ENCODE results near the gene CRACDL. TPM values are rescaled to one million over a fixed set of nuclear protein-coding genes. Genes with fewer than 3 reads are reported as not detected.

The CRACDL gene
- total RNA-seq, 1 experiment from 2014 or later = 1.1 TPM

- H3K27me3 Mint-ChIP-seq (ENCODE audit: insufficient read depth, unreplicated experiment) = no peaks in the 10 kb centered on the region
- Histone ChIP-seq H3K27me3 (replicated peaks; ENCODE audit: control insufficient read depth, insufficient read depth, low read length) (no peaks in the 10 kb centered on the region), H3K36me3 (ENCODE audit: control insufficient read depth, insufficient read depth, low read length) (no peaks in the 10 kb centered on the region), H3K4me3 (ENCODE audit: low read depth, low read length) (no peak overlapping the region), H3K4me1 (peaks cover 18% of the 10 kb centered on the region), H3K9me3 (no peaks in the 10 kb centered on the region)
- intact Hi-C loops (cut with micrococcal nuclease; ENCODE audit: unreplicated experiment) = no loop called here
- no TSS peak for BruUV-seq (replicated peaks)
- H3K4me3 Mint-ChIP-seq (ENCODE audit: unreplicated experiment) = no peak overlapping the region
- POLR2A ChIA-PET = no interaction called here
- H3K27ac Mint-ChIP-seq (ENCODE audit: unreplicated experiment) = no peak overlapping the region
- no peaks in the 10 kb centered on the region for H3K9me3 Mint-ChIP-seq (ENCODE audit: unreplicated experiment)
- peaks cover 25% of the 10 kb centered on the region for H3K4me1 Mint-ChIP-seq (ENCODE audit: low read depth, unreplicated experiment)
- H3K36me3 Mint-ChIP-seq (ENCODE audit: insufficient read depth, unreplicated experiment) = no peaks in the 10 kb centered on the region
- no peak for DNase-seq
- TF ChIP-seq CTCF (IDR thresholded peaks at IDR 0.05; ENCODE audit: insufficient read depth in 1 of 2, low read depth in 1 of 2, low read length in 1 of 2, severe bottlenecking in 1 of 2, unreplicated experiment in 1 of 2) = no peak
- CTCF ChIA-PET = no interaction called here
Observed at GRCh38 chr2:98806236-98806697, 129.8 kb downstream of the CRACDL start.

GRCh38 chr2:98805412-98806171 lies 130.4 kb downstream of the CRACDL start:
- no peaks in the 10 kb centered on the region for H3K27me3 ChIP-seq (replicated peaks; ENCODE audit: control insufficient read depth, insufficient read depth, low read length)
- POLR2A ChIA-PET = no interaction called here
- CTCF ChIA-PET = interaction anchor here (1.1 kb wide), 1 partner anchor 76 kb away, joined by 4 read pairs; no protein-coding TSS in a partner anchor
- Mint-ChIP-seq H3K4me1 (ENCODE audit: low read depth, unreplicated experiment) (peaks cover 27% of the 10 kb centered on the region), H3K36me3 (ENCODE audit: insufficient read depth, unreplicated experiment) (no peaks in the 10 kb centered on the region), H3K4me3 (ENCODE audit: unreplicated experiment) (no peak overlapping the region), H3K27me3 (ENCODE audit: insufficient read depth, unreplicated experiment) (no peaks in the 10 kb centered on the region), H3K9me3 (ENCODE audit: unreplicated experiment) (no peaks in the 10 kb centered on the region), H3K27ac (ENCODE audit: unreplicated experiment) (no peak overlapping the region)
- no peak overlapping the region for H3K4me3 ChIP-seq (ENCODE audit: low read depth, low read length)
- intact Hi-C loops (cut with micrococcal nuclease; ENCODE audit: unreplicated experiment) = no loop called here
- DNase-seq = no peak
- no peak for TF ChIP-seq CTCF (IDR thresholded peaks at IDR 0.05; ENCODE audit: insufficient read depth in 1 of 2, low read depth in 1 of 2, low read length in 1 of 2, severe bottlenecking in 1 of 2, unreplicated experiment in 1 of 2)
- H3K9me3 ChIP-seq = no peaks in the 10 kb centered on the region
- no peaks in the 10 kb centered on the region for H3K36me3 ChIP-seq (ENCODE audit: control insufficient read depth, insufficient read depth, low read length)
- BruUV-seq (replicated peaks) = no TSS peak
- H3K4me1 ChIP-seq = peaks cover 22% of the 10 kb centered on the region

- Mint-ChIP-seq H3K27ac (ENCODE audit: unreplicated experiment) (no peak overlapping the region), H3K9me3 (ENCODE audit: unreplicated experiment) (no peaks in the 10 kb centered on the region), H3K36me3 (ENCODE audit: insufficient read depth, unreplicated experiment) (no peaks in the 10 kb centered on the region), H3K4me1 (ENCODE audit: low read depth, unreplicated experiment) (peaks cover 27% of the 10 kb centered on the region), H3K4me3 (ENCODE audit: unreplicated experiment) (no peak overlapping the region), H3K27me3 (ENCODE audit: insufficient read depth, unreplicated experiment) (no peaks in the 10 kb centered on the region)
- Histone ChIP-seq H3K9me3 (no peaks in the 10 kb centered on the region), H3K27me3 (replicated peaks; ENCODE audit: control insufficient read depth, insufficient read depth, low read length) (no peaks in the 10 kb centered on the region), H3K4me3 (ENCODE audit: low read depth, low read length) (no peak overlapping the region), H3K4me1 (peaks cover 24% of the 10 kb centered on the region), H3K36me3 (ENCODE audit: control insufficient read depth, insufficient read depth, low read length) (no peaks in the 10 kb centered on the region)
- CTCF ChIA-PET = interaction anchor here (0.6 to 1.2 kb wide), 3 partner anchors 9 to 110 kb away, joined by 3 to 4 read pairs (median 3); no protein-coding TSS in a partner anchor
- TF ChIP-seq CTCF (IDR thresholded peaks at IDR 0.05; ENCODE audit: insufficient read depth in 1 of 2, low read depth in 1 of 2, low read length in 1 of 2, severe bottlenecking in 1 of 2, unreplicated experiment in 1 of 2) = no peak
- BruUV-seq (replicated peaks) = no TSS peak
- intact Hi-C loops (cut with micrococcal nuclease; ENCODE audit: unreplicated experiment) = no loop called here
- DNase-seq = no peak
- POLR2A ChIA-PET = interaction anchor here (0.6 kb wide), 1 partner anchor 9 kb away, joined by 3 read pairs; no protein-coding TSS in a partner anchor
Observed at GRCh38 chr2:98804736-98805135, 131.3 kb downstream of the CRACDL start.
